B cell (primary cell): ENCODE data around the gene AMMECR1. TPM values are rescaled to one million over a fixed set of nuclear protein-coding genes. Genes with fewer than 3 reads are reported as not detected.

ENCODE experiments used
- ATAC-seq: fragments of 200-7000 bp; cut with Tn5 transposase; one replicate; pipeline ENCODE4 v1.10.0; 2021; ENCODE audit warnings: low read depth, mild to moderate bottlenecking, moderate number of reproducible peaks, moderate library complexity
- CTCF ChIA-PET: fragments of 350-600 bp; sonication (Branson Sonifier 250); formaldehyde crosslinking; loops from one replicate; lab custom pipeline; 2021; ENCODE audit warnings: antibody characterized with exemption, inconsistent platforms; lab: Charles Lee
- POLR2A ChIA-PET: fragments of 350-600 bp; sonication (Branson Sonifier 250); formaldehyde crosslinking; loops from one replicate; lab custom pipeline; 2021; ENCODE audit warnings: antibody characterized with exemption; lab: Charles Lee
- DNase-seq: peaks from one replicate; pipeline ENCODE4 v3.0.0; 2013
- H2AFZ ChIP-seq: 2 replicates; pipeline ENCODE4 v1.6.1; 2012; ENCODE audit warnings: mild to moderate bottlenecking, low read depth, low read length; ENCODE audit not compliant: insufficient read depth, poor library complexity, severe bottlenecking
- H3K27ac ChIP-seq, 2 donors: 1 replicate in 1 of 2; 2 replicates in 1 of 2; pipeline ENCODE4 v1.5.1; 2012 to 2013; ENCODE audit warnings: low read length in 2 of 2, mild to moderate bottlenecking in 2 of 2, moderate library complexity in 1 of 2
- H3K27me3 ChIP-seq, 4 experiments: fragments of 200-600 bp in 1 of 4; sonication (generic) in 1 of 4; replicated peaks in 1 of 4; 1 replicate in 2 of 4; 2 replicates in 2 of 4; pipeline versions ENCODE4 v1.6.1 to v1.7.0; 2013 to 2016; ENCODE audit warnings: low read length in 3 of 4, mild to moderate bottlenecking in 2 of 4, mixed read lengths in 1 of 4, moderate library complexity in 1 of 4; ENCODE audit not compliant: insufficient read depth in 4 of 4, control insufficient read depth in 3 of 4; ENCODE audit errors: control extremely low read depth in 1 of 4
- H3K36me3 ChIP-seq, 2 experiments: replicated peaks in 1 of 2; 1 replicate in 1 of 2; 2 replicates in 1 of 2; pipeline versions ENCODE4 v1.6.1 to v1.7.1; 2013; ENCODE audit warnings: low read length in 1 of 2; ENCODE audit not compliant: insufficient read depth in 2 of 2, control insufficient read depth in 1 of 2; ENCODE audit errors: control extremely low read depth in 1 of 2, extremely low read depth in 1 of 2
- H3K4me1 ChIP-seq, 2 donors: fragments of 200-600 bp in 1 of 2; sonication (generic) in 1 of 2; 1 replicate in 1 of 2; 2 replicates in 1 of 2; pipeline versions ENCODE4 v1.5.1 to v1.6.1; 2013 to 2017; ENCODE audit warnings: low read length in 2 of 2; ENCODE audit not compliant: control insufficient read depth in 2 of 2, insufficient read depth in 2 of 2
- H3K4me2 ChIP-seq: replicated peaks from 2 replicates; pipeline ENCODE3; 2012; ENCODE audit warnings: mild to moderate bottlenecking, low read depth, low read length; ENCODE audit not compliant: poor library complexity, severe bottlenecking
- H3K4me3 ChIP-seq, 5 experiments: fragments of 200-600 bp in 1 of 5; sonication (generic) in 1 of 5; 1 replicate in 3 of 5; 2 replicates in 2 of 5; pipeline versions ENCODE4 v1.5.1 to v1.7.0; 2011 to 2016; ENCODE audit warnings: low read length in 4 of 5, mild to moderate bottlenecking in 4 of 5, low read depth in 2 of 5, control low read depth in 1 of 5, moderate library complexity in 1 of 5; ENCODE audit not compliant: insufficient read depth in 1 of 5; ENCODE audit errors: control extremely low read depth in 1 of 5, extremely low read depth in 1 of 5
- H3K79me2 ChIP-seq: fragments of 200-600 bp; sonication (generic); one replicate; pipeline ENCODE4 v1.6.0; 2016; ENCODE audit warnings: low read length; ENCODE audit not compliant: control insufficient read depth, insufficient read depth
- H3K9ac ChIP-seq: fragments of 200-600 bp; sonication (generic); 2 replicates; pipeline ENCODE4 v1.6.1; 2017; ENCODE audit warnings: mild to moderate bottlenecking, low read length, moderate library complexity
- H3K9me3 ChIP-seq, 3 donors: one replicate each; pipeline versions ENCODE4 v1.6.1 to v1.7.1; 2013; ENCODE audit warnings: low read length in 2 of 3; ENCODE audit not compliant: control insufficient read depth in 2 of 3, insufficient read depth in 1 of 3; ENCODE audit errors: control extremely low read depth in 1 of 3
- H4K20me1 ChIP-seq: 2 replicates; pipeline ENCODE4 v1.6.0; 2012; ENCODE audit warnings: mild to moderate bottlenecking, low read length; ENCODE audit not compliant: insufficient read depth, control insufficient read depth, poor library complexity, severe bottlenecking
- H3K27ac Mint-ChIP-seq: one replicate; pipeline ENCODE4 v1.8.0; 2021; ENCODE audit warnings: mixed read lengths
- H3K27me3 Mint-ChIP-seq: one replicate; pipeline ENCODE4 v1.8.0; 2021; ENCODE audit warnings: mixed read lengths
- H3K4me1 Mint-ChIP-seq: one replicate; pipeline ENCODE4 v1.8.0; 2021; ENCODE audit warnings: mixed read lengths
- H3K4me3 Mint-ChIP-seq: one replicate; pipeline ENCODE4 v1.8.0; 2021; ENCODE audit warnings: mixed read lengths
- H3K9me3 Mint-ChIP-seq: one replicate; pipeline ENCODE4 v1.8.0; 2022; ENCODE audit warnings: mixed read lengths; ENCODE audit not compliant: insufficient read depth
- CTCF ChIP-seq: fragments of 200-600 bp; IDR thresholded peaks from one replicate; pipeline ENCODE4 v1.8.0; 2022; ENCODE audit warnings: antibody characterized with exemption, mild to moderate bottlenecking
- EZH2 ChIP-seq: IDR thresholded peaks from 2 replicates; pipeline ENCODE4 v1.6.1; 2012; ENCODE audit warnings: borderline replicate concordance, low read depth, mild to moderate bottlenecking, moderate library complexity, low read length; ENCODE audit not compliant: insufficient read depth, poor library complexity, severe bottlenecking
- WGBS: methylation state at CpG from one replicate; pipeline ENCODE4 v1.1.5; 2013; ENCODE audit warnings: missing lambda C conversion rate; ENCODE audit not compliant: insufficient coverage; 5-methylcytosine and 5-hydroxymethylcytosine counted together
- intact Hi-C: fragments of 100-400 bp; cut with micrococcal nuclease; formaldehyde crosslinking; loops from one replicate; pipeline ENCODE4 v1.10.0; 2022
- polyA plus RNA-seq: library from polyadenylated mRNA; depleted of rRNA; stranded (reverse); fragments of >200 nt; gene quantifications from 2 replicates; pipeline ENCODE4 v1.2.3, GENCODE V29; 2012
- total RNA-seq, 2 donors: library from RNA; stranded (reverse); fragments of 120-200 nt in 1 of 2; gene quantifications; 1 replicate in 1 of 2; 2 replicates in 1 of 2; pipeline versions ENCODE4 v1.2.3 to v1.2.4, GENCODE V29; 2013 to 2022

Gene AMMECR1
- total and polyA plus RNA-seq, 2 donors (not counting 1 experiment from before 2014, with no cell fraction given) = 5.7 to 12.7 TPM

GRCh38 chrX:110218591-110218990, 99.3 kb downstream of the AMMECR1 start:
- Histone ChIP-seq H2AFZ (no peak overlapping the region), H3K9me3 (no peaks in the 10 kb centered on the region), H3K9ac (no peak overlapping the region), H3K27me3 (no peaks in the 10 kb centered on the region), H3K27ac (no peak overlapping the region), H4K20me1 (no peaks in the 10 kb centered on the region), H3K4me1 (peaks cover 0 to 6% of the 10 kb centered on the region in 2 donors), H3K79me2 (no peaks in the 10 kb centered on the region), H3K4me3 (no peak overlapping the region), H3K4me2 (no peak overlapping the region), H3K36me3 (no peaks in the 10 kb centered on the region)
- Mint-ChIP-seq H3K4me1 (peaks cover 10% of the 10 kb centered on the region), H3K27me3 (no peaks in the 10 kb centered on the region), H3K4me3 (no peak overlapping the region), H3K27ac (no peak overlapping the region), H3K9me3 (no peaks in the 10 kb centered on the region)
- CTCF ChIA-PET = no interaction called here
- ATAC-seq = no peak
- no CpG with 5 or more reads among the region's 2 CpGs for WGBS
- POLR2A ChIA-PET = no interaction called here
- DNase-seq = no peak
- intact Hi-C loops = no loop called here
- TF ChIP-seq EZH2 = no peak
- TF ChIP-seq CTCF = no peak

- no CpG with 5 or more reads among the region's 4 CpGs for WGBS
- no peaks in the 10 kb centered on the region for H3K36me3 ChIP-seq
- intact Hi-C loops = no loop called here
Measured at GRCh38 chrX:110216027-110216426, 101.9 kb downstream of the AMMECR1 start.

More at GRCh38 chrX:110216027-110216426, 101.9 kb downstream of the AMMECR1 start:
- H2AFZ ChIP-seq = no peak overlapping the region
- no peak overlapping the region for H3K4me3 ChIP-seq
- no peaks in the 10 kb centered on the region for H4K20me1 ChIP-seq
- no peak for TF ChIP-seq EZH2
- TF ChIP-seq CTCF = no peak
- peaks cover 8% of the 10 kb centered on the region for H3K4me1 Mint-ChIP-seq
- H3K27ac ChIP-seq = no peak overlapping the region
- no peak overlapping the region for H3K27ac Mint-ChIP-seq
- no peak overlapping the region for H3K4me3 Mint-ChIP-seq
- ATAC-seq = no peak
- H3K27me3 ChIP-seq = no peaks in the 10 kb centered on the region
- no peak overlapping the region for H3K9ac ChIP-seq
- H3K4me1 ChIP-seq = peaks cover 0 to 6% of the 10 kb centered on the region in 2 donors
- POLR2A ChIA-PET = no interaction called here
- no peak overlapping the region for H3K4me2 ChIP-seq
- no peaks in the 10 kb centered on the region for H3K9me3 ChIP-seq
- H3K9me3 Mint-ChIP-seq = no peaks in the 10 kb centered on the region
- CTCF ChIA-PET = no interaction called here
- H3K79me2 ChIP-seq = no peaks in the 10 kb centered on the region
- H3K27me3 Mint-ChIP-seq = no peaks in the 10 kb centered on the region
- no peak for DNase-seq
